ENCODE results near the gene NHERF1. TPM values are rescaled to one million over a fixed set of nuclear protein-coding genes. Genes with fewer than 3 reads are reported as not detected.

The NHERF1 gene
- total and polyA plus RNA-seq, 2 of the 8 experiments (the other 6 are each of a cell fraction or from before 2014, with no cell fraction given): 92.9 to 99.2 TPM

- Histone ChIP-seq H2BK20ac (ENCODE audit: low read length) (no peak overlapping the region), H3K23ac (ENCODE audit: insufficient read length) (no peak overlapping the region), H3K56ac (replicated peaks; ENCODE audit: insufficient read length, low read depth, low read length) (no peak overlapping the region), H3K4ac (replicated peaks; ENCODE audit: insufficient read length, low read depth, low read length) (no peak overlapping the region), H3K4me3 (ENCODE audit: extremely low read depth in 1 of 4, insufficient read depth in 2 of 4, low read depth in 3 of 4, low read length in 4 of 4) (no peak overlapping the region), H3K27me3 (replicated peaks in 1 of 4; ENCODE audit: control insufficient read depth in 3 of 4, extremely low read depth in 1 of 4, insufficient read depth in 3 of 4, low read length in 3 of 4) (peaks cover 0 to under 1% (median 0%) of the 10 kb centered on the region in 4 experiments; a peak in 2 of 7 replicates), H3K4me2 (ENCODE audit: insufficient read depth in 1 of 2, low read depth in 2 of 2, low read length in 2 of 2) (no peak overlapping the region), H3K79me2 (ENCODE audit: control insufficient read depth in 1 of 2, insufficient read depth in 2 of 2, low read length in 2 of 2) (no peaks in the 10 kb centered on the region), H3K18ac (ENCODE audit: extremely low read depth, low read length) (no peak overlapping the region), H3K14ac (ENCODE audit: insufficient read length) (no peak overlapping the region), H3K27ac (ENCODE audit: low read depth, low read length) (no peak overlapping the region), H4K91ac (replicated peaks; ENCODE audit: insufficient read length, low read length) (no peak overlapping the region), H2AK5ac (ENCODE audit: low read depth, low read length) (no peak overlapping the region), H3K4me1 (replicated peaks in 1 of 4; ENCODE audit: control insufficient read depth in 3 of 4, insufficient read depth in 4 of 4, low read length in 3 of 4) (peaks cover 0 to 4% (median 1%) of the 10 kb centered on the region in 4 experiments; a peak in 2 of 7 replicates), H4K5ac (ENCODE audit: insufficient read length, low read depth, low read length) (no peak overlapping the region), H2AFZ (ENCODE audit: low read length) (no peak overlapping the region), H3K23me2 (ENCODE audit: low read depth, low read length) (no peaks in the 10 kb centered on the region), H2BK5ac (ENCODE audit: low read depth, low read length) (no peak overlapping the region), H4K20me1 (replicated peaks in 1 of 2; ENCODE audit: control insufficient read depth in 1 of 2, insufficient read depth in 2 of 2, low read length in 2 of 2) (peaks cover 12 to 18% of the 10 kb centered on the region in 2 experiments), H3K79me1 (ENCODE audit: low read depth, low read length) (no peaks in the 10 kb centered on the region; the same call in 1 of the 2 replicates), H3K36me3 (ENCODE audit: control insufficient read depth in 2 of 4, insufficient read depth in 4 of 4, low read length in 3 of 4) (no peaks in the 10 kb centered on the region; a peak in 1 of 8 replicates), H3K9ac (replicated peaks in 1 of 4; ENCODE audit: extremely low read depth in 1 of 4, low read depth in 3 of 4, low read length in 3 of 4) (no peak overlapping the region), H3K9me3 (ENCODE audit: insufficient read depth in 2 of 2, low read depth in 1 of 2, low read length in 1 of 2) (no peaks in the 10 kb centered on the region), H2BK120ac (replicated peaks; ENCODE audit: low read depth, low read length) (no peak overlapping the region), H2BK12ac (ENCODE audit: low read depth, low read length) (no peak overlapping the region), H2BK15ac (ENCODE audit: low read length) (no peak overlapping the region), H4K8ac (ENCODE audit: extremely low read depth, insufficient read depth, low read length) (no peak overlapping the region)
- FAIRE-seq: no peak
- WGBS, 2 experiments (ENCODE audit: extremely low coverage in 1 of 2, insufficient coverage in 1 of 2, insufficient read length in 1 of 2, insufficient replicate concordance in 2 of 2, low coverage in 1 of 2, low lambda C conversion rate in 2 of 2, missing lambda C conversion rate in 1 of 2): 83% methylated on average over 5 of the region's 5 CpGs; no CpG with 5 or more reads in 1 of the 2 experiments
- POLR2A ChIA-PET (ENCODE audit: partially characterized antibody): no interaction called here
- TF ChIP-seq CTCF (IDR thresholded peaks at IDR 0.05; ENCODE audit: control extremely low read depth in 1 of 3, insufficient read depth in 1 of 3, low read depth in 1 of 3, low read length in 3 of 3) (peak in 2 of 3 experiments; percentile 21 to 32; a peak in 2 of 4 replicates), USF2 (IDR thresholded peaks at IDR 0.05; ENCODE audit: low read length) (no peak), KDM1A (IDR thresholded peaks at IDR 0.05; ENCODE audit: borderline replicate concordance, low read length) (no peak), RAD21 (IDR thresholded peaks at IDR 0.05 in 1 of 2, conservative IDR thresholded peaks at IDR 0.05 in 1 of 2; ENCODE audit: low read depth in 2 of 2, low read length in 2 of 2) (peak; percentile 29 to 37; a peak in 2 of 4 replicates)
- no peak for DNase-seq (ENCODE audit: low read depth in 1 of 2, low spot score in 2 of 2)
- CTCF ChIA-PET (ENCODE audit: partially characterized antibody): interaction anchor here (1.3 to 99.6 kb wide), 3 partner anchors 4 to 69 kb away, joined by 3 to 2981 read pairs (median 2981); partner anchors contain the start of genes FDXR, GRIN2C and NAT9
These were observed 66.0 kb downstream of the NHERF1 start for GRCh38 chr17:74814453-74814852.

All from H1 (cell line).